Uterus (tissue), 2 donors: ENCODE results near the gene GDF9.

Source experiments
- POLR2A ChIP-seq, 2 donors: fragments of 450-650 bp; IDR thresholded peaks; one replicate each; pipeline ENCODE4 v1.6.1; 2016; ENCODE audit warnings: antibody characterized with exemption in 2 of 2, mild to moderate bottlenecking in 1 of 2, moderate library complexity in 1 of 2
- TF ChIP-seq, protein P1 (sequence below), 4 experiments: fragments of 200-600 bp in 2 of 4; fragments of 450-650 bp in 2 of 4; sonication (generic) in 2 of 4; IDR thresholded peaks; one replicate each; pipeline ENCODE4 v1.5.1; 2016 to 2019; ENCODE audit warnings: antibody characterized with exemption in 4 of 4, mild to moderate bottlenecking in 2 of 4, moderate library complexity in 1 of 4

DNA sequence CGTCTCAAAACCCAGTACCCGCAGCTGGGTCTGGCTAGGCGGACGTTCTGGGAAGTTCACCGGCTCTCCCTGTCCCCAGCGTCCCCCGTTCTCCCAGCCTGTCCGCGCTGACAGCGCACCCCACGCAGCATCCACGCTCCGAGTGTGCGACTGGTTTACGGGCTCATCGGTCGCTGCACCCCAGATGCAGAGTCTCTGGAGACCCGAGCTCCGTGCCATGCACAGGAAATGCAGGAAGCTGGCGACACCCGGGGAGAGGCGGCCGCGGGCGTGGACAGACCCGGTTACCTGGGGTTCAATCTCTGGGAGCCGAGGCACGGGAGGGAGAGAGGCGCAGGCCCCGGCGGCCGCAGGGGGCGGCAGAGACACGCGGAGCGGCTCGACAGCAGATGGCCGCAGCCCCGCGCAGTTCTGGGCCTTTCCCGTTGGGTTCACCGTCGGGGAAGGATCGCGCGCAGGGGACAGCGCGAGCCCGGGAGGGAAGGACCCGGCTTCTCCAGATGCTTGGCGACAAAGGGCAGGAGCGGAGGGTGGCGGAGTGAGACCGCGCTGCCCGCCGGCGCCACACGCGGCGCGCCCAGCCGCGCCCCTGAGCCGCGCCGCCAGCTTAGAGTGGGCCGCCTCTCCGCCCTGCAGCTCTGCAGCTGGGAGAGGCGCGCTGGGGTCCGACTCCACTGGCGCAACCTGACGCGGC, 36.4 kb downstream of the GDF9 start:
- TF ChIP-seq, protein P1, sequence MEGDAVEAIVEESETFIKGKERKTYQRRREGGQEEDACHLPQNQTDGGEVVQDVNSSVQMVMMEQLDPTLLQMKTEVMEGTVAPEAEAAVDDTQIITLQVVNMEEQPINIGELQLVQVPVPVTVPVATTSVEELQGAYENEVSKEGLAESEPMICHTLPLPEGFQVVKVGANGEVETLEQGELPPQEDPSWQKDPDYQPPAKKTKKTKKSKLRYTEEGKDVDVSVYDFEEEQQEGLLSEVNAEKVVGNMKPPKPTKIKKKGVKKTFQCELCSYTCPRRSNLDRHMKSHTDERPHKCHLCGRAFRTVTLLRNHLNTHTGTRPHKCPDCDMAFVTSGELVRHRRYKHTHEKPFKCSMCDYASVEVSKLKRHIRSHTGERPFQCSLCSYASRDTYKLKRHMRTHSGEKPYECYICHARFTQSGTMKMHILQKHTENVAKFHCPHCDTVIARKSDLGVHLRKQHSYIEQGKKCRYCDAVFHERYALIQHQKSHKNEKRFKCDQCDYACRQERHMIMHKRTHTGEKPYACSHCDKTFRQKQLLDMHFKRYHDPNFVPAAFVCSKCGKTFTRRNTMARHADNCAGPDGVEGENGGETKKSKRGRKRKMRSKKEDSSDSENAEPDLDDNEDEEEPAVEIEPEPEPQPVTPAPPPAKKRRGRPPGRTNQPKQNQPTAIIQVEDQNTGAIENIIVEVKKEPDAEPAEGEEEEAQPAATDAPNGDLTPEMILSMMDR (IDR thresholded peaks at IDR 0.05), result peak; percentile 83 to 99 (median 92)
- TF ChIP-seq POLR2A (IDR thresholded peaks at IDR 0.05), result peak in 1 of 2 donors; percentile 12
